SU-DHL-6 (cell line): Measurements from ENCODE around the gene CFAP43.

ENCODE experiments used
- H2AFZ ChIP-seq: fragments of 200-600 bp; sonication (generic); 2 replicates; pipeline ENCODE4 v1.6.1; 2014; ENCODE audit warnings: low read depth, mild to moderate bottlenecking, moderate library complexity, mixed read lengths, antibody characterized with exemption, low read length; ENCODE audit not compliant: severe bottlenecking
- H3F3A ChIP-seq: fragments of 200-600 bp; shearing (Covaris generic); 2 replicates; pipeline ENCODE4 v1.6.0; 2016; ENCODE audit warnings: antibody characterized with exemption, mild to moderate bottlenecking; ENCODE audit not compliant: insufficient read depth
- H3K27ac ChIP-seq: fragments of 200-600 bp; sonication (generic); 2 replicates; pipeline ENCODE4 v1.5.1; 2016; ENCODE audit warnings: low read depth, mild to moderate bottlenecking, low read length, moderate library complexity, mixed read lengths
- H3K27me3 ChIP-seq: fragments of 200-600 bp; sonication (generic), shearing (Covaris generic); 2 replicates; pipeline ENCODE4 v1.6.0; 2014; ENCODE audit warnings: mild to moderate bottlenecking, low read length
- H3K36me3 ChIP-seq: fragments of 200-600 bp; sonication (generic); 2 replicates; pipeline ENCODE4 v1.6.1; 2014; ENCODE audit warnings: mild to moderate bottlenecking, low read length, mixed read lengths
- H3K4me2 ChIP-seq: fragments of 300-600, 200-600 bp; shearing (Covaris generic), sonication (generic); 2 replicates; pipeline ENCODE4 v1.6.0; 2014; ENCODE audit warnings: low read length, low read depth, mild to moderate bottlenecking; ENCODE audit not compliant: poor library complexity, severe bottlenecking
- H3K4me3 ChIP-seq: fragments of 200-600 bp; sonication (generic); 2 replicates; pipeline ENCODE4 v1.5.1; 2014; ENCODE audit warnings: antibody characterized with exemption, low read length, mild to moderate bottlenecking, mixed read lengths; ENCODE audit not compliant: insufficient read depth, poor library complexity, severe bottlenecking
- H3K79me2 ChIP-seq: fragments of 200-600 bp; sonication (generic); 2 replicates; pipeline ENCODE4 v1.6.1; 2014; ENCODE audit warnings: mild to moderate bottlenecking, low read length, moderate library complexity; ENCODE audit not compliant: insufficient read depth
- H3K9ac ChIP-seq: fragments of 200-600 bp; sonication (generic); 2 replicates; pipeline ENCODE4 v1.7.0; 2014; ENCODE audit warnings: mild to moderate bottlenecking, low read length
- H3K9me2 ChIP-seq: fragments of 200-600 bp; sonication (generic); replicated peaks from 2 replicates; pipeline ENCODE4 v1.6.1; 2014; ENCODE audit warnings: low read length; ENCODE audit not compliant: insufficient read depth
- H3K9me3 ChIP-seq: fragments of 200-600 bp; sonication (generic); 2 replicates; pipeline ENCODE4 v1.6.1; 2014; ENCODE audit warnings: low read length, mixed read lengths; ENCODE audit not compliant: insufficient read depth
- H4K20me1 ChIP-seq: fragments of 200-600 bp; sonication (generic); 2 replicates; pipeline ENCODE4 v1.6.1; 2014; ENCODE audit warnings: low read depth, mild to moderate bottlenecking, antibody characterized with exemption, low read length, moderate library complexity, mixed read lengths
- CTCF ChIP-seq: fragments of 200-600 bp; sonication (generic); IDR thresholded peaks from one replicate; pipeline ENCODE4 v1.5.1; 2017; ENCODE audit warnings: antibody characterized with exemption, mild to moderate bottlenecking, low read length, moderate library complexity; ENCODE audit not compliant: insufficient read depth, poor library complexity, severe bottlenecking
- EZH2phosphoT487 ChIP-seq: fragments of 200-600 bp; sonication (generic), shearing (Covaris generic); conservative IDR thresholded peaks from 2 replicates; pipeline ENCODE4 v1.6.1; 2018; ENCODE audit warnings: mild to moderate bottlenecking, antibody characterized with exemption, low read length, moderate library complexity, mixed read lengths

The CFAP43 gene

GRCh38 chr10:104199567-104199966, 32.6 kb downstream of the CFAP43 start:
- TF ChIP-seq EZH2phosphoT487 (no peak), CTCF (no peak)
- Histone ChIP-seq H3K36me3 (no peaks in the 10 kb centered on the region), H3K4me2 (no peak overlapping the region)

GRCh38 chr10:104197364-104197763, 34.8 kb downstream of the CFAP43 start:
- Histone ChIP-seq H3K27me3 (no peaks in the 10 kb centered on the region), H3K4me2 (no peak overlapping the region), H3K4me3 (no peak overlapping the region), H3K9me3 (no peaks in the 10 kb centered on the region), H2AFZ (no peak overlapping the region), H3K79me2 (no peaks in the 10 kb centered on the region), H3K36me3 (no peaks in the 10 kb centered on the region), H3K9ac (no peak overlapping the region), H4K20me1 (no peaks in the 10 kb centered on the region), H3K9me2 (no peaks in the 10 kb centered on the region), H3K27ac (no peak overlapping the region), H3F3A (no peaks in the 10 kb centered on the region)
- TF ChIP-seq EZH2phosphoT487 (no peak), CTCF (no peak)

More at GRCh38 chr10:104199567-104199966, 32.6 kb downstream of the CFAP43 start:
- H3K27me3 ChIP-seq, result 0 out of 2 replicates have a peak, but pooled peaks cover 3% of the 10 kb centered on the region
- no peak overlapping the region for H3K4me3 ChIP-seq
- no peaks in the 10 kb centered on the region for H3F3A ChIP-seq
- no peak overlapping the region for H2AFZ ChIP-seq
- no peaks in the 10 kb centered on the region for H3K9me2 ChIP-seq
- no peak overlapping the region for H3K27ac ChIP-seq
- no peaks in the 10 kb centered on the region for H3K9me3 ChIP-seq
- no peaks in the 10 kb centered on the region for H3K79me2 ChIP-seq
- no peak overlapping the region for H3K9ac ChIP-seq
- H4K20me1 ChIP-seq, result no peaks in the 10 kb centered on the region

GRCh38 chr10:104195706-104196105, 36.5 kb downstream of the CFAP43 start:
- H3K4me2 ChIP-seq, result no peak overlapping the region

More at GRCh38 chr10:104195706-104196105, 36.5 kb downstream of the CFAP43 start:
- H3K79me2 ChIP-seq, result no peaks in the 10 kb centered on the region
- H2AFZ ChIP-seq, result no peak overlapping the region
- TF ChIP-seq CTCF (no peak), EZH2phosphoT487 (no peak)
- H3K27me3 ChIP-seq, result no peaks in the 10 kb centered on the region
- no peak overlapping the region for H3K4me3 ChIP-seq
- H4K20me1 ChIP-seq, result no peaks in the 10 kb centered on the region
- H3K36me3 ChIP-seq, result no peaks in the 10 kb centered on the region
- H3K9ac ChIP-seq, result no peak overlapping the region
- no peaks in the 10 kb centered on the region for H3F3A ChIP-seq
- H3K9me3 ChIP-seq, result no peaks in the 10 kb centered on the region
- H3K27ac ChIP-seq, result no peak overlapping the region
- no peaks in the 10 kb centered on the region for H3K9me2 ChIP-seq
